NCI-H524 treated with DMSO at 0.1 percent for 48 hours (cell line): ENCODE measurements around the gene PRXL2C.
"Not testable (repeated sequence)": the region's sequence is repeated elsewhere in the genome, so short reads cannot be mapped to it uniquely, and the experiment has no call there.

Experiments used
- DNase-seq: peaks from one replicate; lab custom pipeline; 2025; lab: John Stamatoyannopoulos, UW

PRXL2C gene

GRCh38 chr9:96655198-96655851, at the start of gene PRXL2C:
TSS of gene PRXL2C (minus strand) at chr9:96655317. CDS start at chr9:96655281, 36 bp downstream.
- DNase-seq: no peak

- DNase-seq: not testable (repeated sequence)
These were observed 45.7 kb upstream of the PRXL2C start for GRCh38 chr9:96700721-96701375.

- no peak for DNase-seq
These were observed 36.2 kb upstream of the PRXL2C start for GRCh38 chr9:96691326-96691725.

GRCh38 chr9:96688745-96689464, 33.8 kb upstream of the PRXL2C start:
- DNase-seq: no peak

- no peak for DNase-seq
These were observed 33.1 kb upstream of the PRXL2C start for GRCh38 chr9:96688187-96688586.

GRCh38 chr9:96686638-96687335, 31.7 kb upstream of the PRXL2C start:
- peak; percentile 5 for DNase-seq

GRCh38 chr9:96680812-96681499, 25.8 kb upstream of the PRXL2C start:
- no peak for DNase-seq

GRCh38 chr9:96674906-96675538, 19.9 kb upstream of the PRXL2C start:
- no peak for DNase-seq

- DNase-seq: not testable (repeated sequence)
These were observed 18.7 kb upstream of the PRXL2C start for GRCh38 chr9:96673786-96674185.

- DNase-seq: no peak
These were observed 13.9 kb upstream of the PRXL2C start for GRCh38 chr9:96668868-96669534.

- DNase-seq: no peak
These were observed 12.2 kb upstream of the PRXL2C start for GRCh38 chr9:96667363-96667728.

- peak; percentile 7 for DNase-seq
These were observed 11.7 kb upstream of the PRXL2C start for GRCh38 chr9:96666653-96667362.

- no peak for DNase-seq
These were observed 10.7 kb upstream of the PRXL2C start for GRCh38 chr9:96665789-96666188.

GRCh38 chr9:96663506-96664120, 8.5 kb upstream of the PRXL2C start:
- no peak for DNase-seq

GRCh38 chr9:96661711-96662110, 6.6 kb upstream of the PRXL2C start:
- DNase-seq: no peak

GRCh38 chr9:96660692-96661248, 5.7 kb upstream of the PRXL2C start:
- no peak for DNase-seq

- DNase-seq: peak; percentile 6
These were observed 493 bp downstream of the PRXL2C start for GRCh38 chr9:96654450-96655197.

GRCh38 chr9:96651626-96652025, 3.5 kb downstream of the PRXL2C start:
- no peak for DNase-seq
